GM18867 (cell line): ENCODE results near the gene RTN4R.
"Not testable (repeated sequence)": the region's sequence is repeated elsewhere in the genome, so short reads cannot be mapped to it uniquely, and the experiment has no call there.

Experiments
- ATAC-seq: cut with Tn5 transposase; IDR thresholded peaks from one replicate; pipeline ENCODE4 v1.9.1; 2021; ENCODE audit warnings: mild to moderate bottlenecking, moderate library complexity; ENCODE audit not compliant: unreplicated experiment

The RTN4R gene

DNA sequence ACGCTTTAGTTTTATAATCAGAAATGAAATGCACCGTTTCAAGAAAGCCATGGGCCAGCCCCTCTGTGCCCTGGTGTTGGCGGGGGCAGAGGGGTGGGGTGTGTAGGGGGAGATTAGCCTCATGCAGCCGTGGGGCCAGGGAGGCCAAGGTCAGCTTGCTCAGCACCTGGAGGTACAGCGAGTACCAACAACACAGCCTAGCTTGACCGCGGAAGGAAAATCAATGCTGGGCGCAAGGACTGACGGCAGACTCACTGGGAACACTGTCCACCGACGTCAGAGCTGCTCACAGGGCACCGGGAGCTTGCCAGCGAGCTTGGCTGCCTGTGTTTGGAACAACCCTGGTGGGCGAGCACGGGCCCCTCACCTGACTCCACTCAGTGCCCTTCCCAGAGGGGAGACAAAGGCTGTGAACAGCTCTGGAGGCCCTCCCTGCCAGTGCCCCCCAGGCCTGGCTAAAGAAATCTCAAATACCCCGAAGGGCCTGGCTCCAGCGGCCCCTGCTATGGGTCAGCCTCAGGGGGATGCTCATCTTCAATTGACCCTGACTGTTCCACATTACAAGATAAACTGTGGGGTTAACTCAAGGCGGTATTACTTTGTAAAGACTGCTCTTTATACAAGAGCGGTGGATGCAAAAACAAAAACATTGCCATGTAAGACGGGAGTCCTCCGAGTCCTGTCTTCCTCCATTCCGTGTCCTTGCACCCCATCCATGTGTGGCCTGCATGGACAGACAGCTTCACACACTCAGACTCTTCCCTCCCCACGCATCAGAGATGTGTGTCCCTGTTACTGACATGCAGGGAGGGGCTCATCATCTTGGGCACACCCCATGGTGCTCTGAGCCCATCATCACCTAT lies 21.3 kb upstream of the RTN4R start:
- ATAC-seq = not testable (repeated sequence)

DNA sequence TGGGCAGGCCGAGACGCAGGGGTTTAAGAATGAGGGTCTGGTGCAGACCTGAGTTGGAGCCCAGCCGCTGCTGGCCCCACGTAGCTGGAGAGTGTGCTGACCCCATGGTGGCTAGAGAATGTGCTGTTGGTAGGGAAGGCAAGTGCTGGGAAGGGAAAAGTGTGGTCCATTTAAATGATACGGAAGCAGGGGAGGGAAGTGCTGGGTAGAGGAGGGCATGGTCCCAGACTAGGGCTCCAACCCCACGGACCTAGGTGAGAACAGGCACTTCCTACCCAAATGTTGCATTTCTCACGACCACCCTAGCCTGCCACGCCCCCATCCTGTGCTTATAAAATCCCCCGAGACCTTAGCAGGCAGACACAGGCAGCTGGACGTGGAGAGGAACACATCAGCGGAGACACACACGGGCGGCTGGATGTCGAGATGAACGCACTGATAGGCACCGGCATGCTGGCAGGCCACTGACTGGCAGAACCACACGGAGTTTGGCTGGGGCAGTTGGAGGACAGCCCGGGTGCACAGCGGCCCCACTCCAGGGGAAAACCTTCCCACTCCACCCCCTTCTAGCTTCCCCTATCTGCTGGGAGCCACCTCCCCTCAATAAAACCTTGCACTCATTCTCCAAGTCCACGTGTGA lies 18.8 kb upstream of the RTN4R start:
- ATAC-seq = not testable (repeated sequence)

DNA sequence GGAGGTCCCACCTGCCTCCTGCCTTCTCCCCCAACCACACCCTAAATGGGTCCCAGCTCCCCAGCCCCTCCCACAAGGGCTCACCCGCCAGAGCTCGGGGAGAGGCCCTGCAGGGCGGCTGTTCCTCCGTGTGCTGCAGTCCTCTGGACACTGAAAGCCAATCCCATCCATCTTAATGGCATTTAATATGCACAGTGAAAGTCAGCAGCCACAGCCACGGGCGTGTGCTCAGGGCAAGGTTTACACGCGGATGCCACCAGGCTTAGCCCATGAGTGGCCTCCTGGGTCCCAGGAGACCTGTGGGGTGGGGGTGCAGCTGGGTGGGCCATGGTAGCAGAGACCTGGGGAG lies 18.2 kb upstream of the RTN4R start:
- ATAC-seq = not testable (repeated sequence)

DNA sequence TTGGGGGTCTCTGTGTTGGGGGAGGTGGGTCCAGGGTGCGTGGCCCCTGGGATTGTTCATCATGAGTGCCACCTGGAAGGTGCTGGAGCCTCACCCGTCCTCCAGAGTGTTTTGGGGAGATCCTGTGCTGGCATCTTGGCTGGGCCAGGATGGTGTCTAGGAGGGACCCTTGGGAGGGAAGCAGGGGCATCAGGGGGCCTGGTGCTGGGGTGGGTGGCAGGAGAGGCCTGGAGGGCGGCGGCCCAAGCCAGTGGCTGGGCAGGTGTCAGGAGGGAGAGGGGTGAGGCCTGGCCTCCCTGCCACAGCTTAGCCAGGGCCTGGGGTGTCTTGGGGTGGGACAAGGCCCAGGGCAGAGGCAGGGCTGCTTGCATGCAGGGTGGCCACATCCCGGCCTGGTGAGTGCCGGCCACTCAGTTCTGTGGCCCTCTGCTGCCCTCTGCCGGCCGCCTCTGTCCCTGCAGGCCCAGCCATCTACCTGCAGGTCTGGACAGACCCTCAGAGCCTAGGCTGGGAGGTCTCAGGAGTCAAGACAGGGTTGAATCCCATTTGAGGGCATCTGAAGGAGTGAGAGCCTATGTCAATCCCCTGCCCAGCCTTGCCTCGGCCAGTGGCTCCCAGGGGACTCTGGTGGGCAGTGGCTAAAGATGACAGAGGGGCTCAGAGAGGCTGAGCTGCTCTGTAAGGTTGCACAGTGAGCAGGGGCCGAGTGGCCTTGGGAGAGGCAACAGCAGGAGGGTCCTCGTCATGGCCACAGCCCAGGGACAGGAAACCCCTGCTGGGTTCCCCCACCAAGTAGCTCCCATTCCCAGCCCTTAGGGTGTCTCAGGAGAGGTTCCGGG lies 17.6 kb upstream of the RTN4R start:
- ATAC-seq = not testable (repeated sequence)

DNA sequence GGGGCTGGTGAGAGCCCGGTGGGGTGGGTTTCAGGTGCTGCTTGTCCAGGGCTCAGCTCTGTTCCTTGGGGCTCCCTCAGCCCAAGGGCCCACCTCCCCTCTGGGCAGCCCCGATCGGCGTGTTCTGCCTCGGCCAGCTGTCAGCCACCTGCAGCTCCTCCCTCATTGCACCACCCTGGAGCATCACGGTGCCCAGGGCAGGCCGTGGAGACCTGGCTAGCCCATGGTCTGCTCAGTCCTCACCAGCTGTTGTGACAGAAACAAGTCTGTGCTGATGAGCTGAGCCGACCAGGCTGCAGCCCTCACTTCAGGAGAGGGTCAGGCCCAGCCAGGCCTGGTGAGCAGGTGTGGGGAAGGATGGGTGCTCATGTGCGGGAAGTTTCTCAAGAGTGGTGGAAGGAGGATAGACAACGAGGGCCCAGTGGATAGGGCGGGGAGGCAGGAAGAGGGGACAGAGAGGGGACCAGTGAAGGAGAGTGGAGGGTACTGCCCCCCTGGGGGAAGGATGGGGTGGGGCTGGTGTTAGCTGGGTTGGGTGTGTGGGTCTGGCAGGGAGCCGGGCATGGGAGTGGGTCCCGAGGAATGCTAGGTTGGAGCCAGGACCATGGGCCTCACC lies 16.5 kb upstream of the RTN4R start:
- no peak for ATAC-seq

DNA sequence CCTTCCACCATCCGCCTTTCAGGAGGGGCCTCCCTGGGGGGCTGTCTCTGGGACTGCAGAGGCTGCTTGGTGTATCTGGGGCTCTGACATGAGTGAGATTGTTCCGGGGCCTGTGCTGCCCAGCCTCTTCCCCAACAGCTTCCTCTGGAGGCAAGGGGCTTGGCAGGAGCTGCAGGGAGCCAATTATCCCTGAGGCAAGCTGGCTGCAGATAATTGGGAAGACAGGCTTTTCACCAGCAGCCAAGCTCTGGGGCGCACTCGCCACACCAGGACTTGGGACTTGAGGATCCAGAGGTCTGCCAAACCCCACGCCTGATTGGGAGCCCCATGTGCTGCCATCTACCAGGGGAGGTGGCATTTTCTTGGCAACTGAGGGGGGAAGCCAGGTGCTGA lies 15.6 kb upstream of the RTN4R start:
- ATAC-seq = no peak

DNA sequence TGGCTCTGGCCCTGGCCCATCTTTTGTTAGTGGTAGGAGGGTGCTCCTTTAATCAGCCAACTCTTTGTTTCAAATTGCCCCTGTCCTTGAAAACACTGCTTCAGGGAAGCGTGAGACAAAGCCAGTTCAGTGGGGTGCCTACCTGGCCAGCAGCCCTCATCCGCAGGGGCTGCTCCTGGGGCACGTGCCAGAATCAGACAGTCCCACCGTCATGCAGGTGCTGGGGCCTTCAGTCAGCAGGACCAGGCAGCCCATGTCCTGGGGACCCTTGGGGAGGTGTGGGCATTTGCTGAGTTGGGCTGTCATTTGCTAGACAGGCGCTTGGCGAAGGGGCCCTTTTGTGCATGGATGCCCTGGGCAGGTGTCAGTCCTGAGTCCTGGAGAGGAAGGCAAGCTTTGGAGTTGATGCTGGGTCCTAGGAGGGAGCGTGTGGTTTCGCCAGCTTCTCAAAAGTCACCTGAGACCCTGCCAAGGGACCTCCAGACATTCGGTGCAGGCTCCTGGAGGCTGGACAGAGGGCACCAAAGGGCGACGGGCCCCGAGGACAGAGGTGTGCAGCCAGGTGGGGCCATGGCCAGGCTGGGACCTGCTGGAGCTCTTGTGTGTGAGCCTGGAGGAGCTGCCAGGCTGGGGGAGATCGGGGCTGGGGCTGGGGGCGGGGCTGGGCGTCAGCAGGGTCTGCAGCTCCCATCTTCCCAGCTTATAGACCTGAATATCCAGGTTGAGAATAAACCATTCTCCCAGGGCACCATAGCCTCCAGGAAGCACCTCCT lies 15.0 kb upstream of the RTN4R start:
- no peak for ATAC-seq

DNA sequence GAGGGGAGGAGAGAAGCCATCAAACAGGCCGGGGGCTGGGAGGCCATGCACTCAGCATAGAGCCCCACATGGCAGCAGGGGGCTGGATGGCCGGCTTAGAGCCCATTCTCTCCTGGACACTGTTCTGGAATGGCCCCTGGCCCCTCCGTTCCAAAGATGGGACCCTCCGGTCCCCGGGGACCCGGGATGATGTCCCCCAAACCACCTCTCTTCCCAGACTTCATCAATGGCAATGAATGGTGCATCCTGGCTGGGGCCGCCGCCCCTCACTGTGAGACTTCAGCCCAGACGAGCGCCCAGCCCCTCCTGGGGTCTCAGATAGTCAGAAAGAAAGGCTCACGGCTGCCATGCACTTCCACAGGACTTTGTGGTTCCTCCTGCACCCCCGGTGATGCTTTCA lies 13.8 kb upstream of the RTN4R start:
- no peak for ATAC-seq

DNA sequence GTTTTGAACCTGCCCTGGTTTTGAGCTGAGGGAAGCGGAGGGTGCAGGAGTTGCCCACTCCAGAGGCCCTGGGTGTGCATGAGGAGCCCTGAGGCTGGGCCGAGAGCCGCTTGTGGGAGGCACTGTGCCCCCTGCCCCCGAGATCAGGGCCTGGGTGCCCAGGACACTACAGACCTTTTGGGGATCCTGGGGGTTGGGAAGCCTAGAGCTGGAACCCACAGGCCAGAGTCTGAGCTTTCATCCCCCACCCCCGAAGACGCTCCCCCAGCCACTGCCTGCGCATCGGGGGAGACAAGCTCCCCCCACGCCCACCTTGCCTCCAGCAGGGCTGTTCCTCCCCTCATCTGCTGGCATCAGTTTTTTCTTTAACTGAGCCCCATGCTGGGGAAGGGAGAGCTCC lies 13.4 kb upstream of the RTN4R start:
- ATAC-seq = not testable (repeated sequence)

DNA sequence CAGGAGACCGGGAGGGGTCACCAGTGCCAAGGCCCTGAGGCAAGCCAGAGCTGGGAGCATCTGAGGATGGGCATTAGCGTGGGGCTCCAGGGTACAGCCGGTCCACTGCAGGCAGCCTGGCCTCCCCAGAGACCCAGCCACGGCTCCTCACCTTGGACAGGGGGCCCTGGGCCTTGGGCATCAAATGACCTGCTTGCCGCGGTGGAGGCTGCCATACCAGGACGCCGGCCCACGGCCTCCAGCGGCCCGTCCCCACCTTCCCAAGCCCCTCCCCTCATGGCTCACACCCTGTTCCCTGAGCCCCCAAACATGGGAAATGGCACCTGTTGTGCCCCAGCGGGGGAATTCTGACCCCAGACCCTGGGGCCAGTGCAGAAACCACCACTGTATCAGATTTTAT lies 12.7 kb upstream of the RTN4R start:
- ATAC-seq = no peak

DNA sequence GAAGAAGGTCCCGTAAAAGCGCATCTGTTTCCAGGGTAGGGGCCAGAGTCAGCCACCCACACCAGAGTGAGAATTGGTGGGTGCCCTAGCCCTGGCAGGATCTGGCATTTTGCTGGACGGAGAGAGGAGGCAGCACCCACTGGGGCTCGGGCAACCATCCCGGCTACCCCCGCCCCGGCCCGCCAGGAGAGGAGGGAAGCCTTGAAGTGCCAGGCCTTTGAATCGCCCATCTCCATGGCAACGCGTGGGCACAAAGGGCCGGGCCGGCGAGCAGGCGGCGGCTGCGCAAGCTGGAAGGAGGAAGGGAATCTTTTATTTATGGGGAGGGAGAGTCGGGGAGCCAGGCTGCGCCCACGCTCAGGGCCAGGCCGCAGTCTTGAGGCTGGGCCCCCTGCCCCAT lies 12.0 kb upstream of the RTN4R start:
- ATAC-seq = not testable (repeated sequence)

DNA sequence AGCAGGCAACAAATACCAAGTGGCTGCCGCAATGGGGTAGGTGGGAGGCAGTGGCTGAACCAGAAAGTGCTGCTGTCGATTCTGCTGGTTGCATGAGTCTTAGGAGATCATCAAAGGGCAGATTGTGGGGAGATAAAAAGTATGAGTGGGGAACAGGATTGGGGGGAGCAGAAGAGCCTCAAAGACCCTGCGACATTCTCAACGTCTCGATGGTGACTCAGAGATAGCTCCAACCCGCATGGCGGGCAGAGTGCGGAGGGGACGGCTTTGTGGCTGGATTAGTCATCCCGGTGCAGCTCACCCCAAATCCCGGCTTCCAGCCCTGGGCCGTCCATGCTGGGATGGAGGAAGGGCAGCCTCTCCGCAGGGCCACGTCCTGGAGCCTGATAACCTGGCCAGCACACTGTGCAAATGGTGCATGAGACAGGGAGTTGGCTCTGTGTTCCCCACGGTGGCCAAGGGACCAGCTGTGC lies 11.6 kb upstream of the RTN4R start:
- ATAC-seq = no peak

DNA sequence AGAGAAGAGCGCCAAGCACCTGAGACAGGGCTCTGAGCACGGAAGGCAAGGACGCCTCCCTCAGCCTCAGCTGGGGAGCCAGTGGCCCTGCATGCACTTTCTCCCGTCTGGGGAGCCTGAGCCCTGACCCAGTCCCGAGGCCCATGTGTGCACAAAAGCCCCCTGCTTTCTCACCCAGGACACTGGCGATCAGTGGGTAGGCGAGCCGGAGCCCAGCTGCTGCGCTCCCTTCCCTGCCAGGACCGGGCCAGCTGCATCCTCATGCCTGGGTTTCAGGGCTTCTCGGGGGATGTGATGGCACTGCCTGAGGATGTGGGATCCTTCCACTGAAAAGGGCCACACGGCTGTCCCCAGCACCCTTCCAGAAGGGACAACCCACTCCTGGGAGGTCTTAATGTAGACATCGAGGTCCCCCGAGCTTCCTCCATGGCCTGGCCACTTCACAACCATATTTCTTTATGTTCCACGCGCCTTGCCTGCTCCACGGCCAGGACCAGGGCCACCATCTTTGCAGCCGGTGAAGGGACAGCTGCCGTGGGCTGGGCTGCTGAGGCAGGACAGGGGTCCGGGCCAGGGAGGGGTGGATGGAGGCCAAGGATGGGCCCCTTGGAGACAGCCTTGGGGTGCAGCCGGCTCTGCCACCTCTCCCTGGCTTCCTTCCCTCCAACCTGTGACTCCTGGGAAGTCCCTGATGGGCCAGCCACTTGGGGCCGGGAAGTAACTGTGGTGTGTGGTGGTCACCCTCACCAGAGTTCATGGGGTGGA lies 10.8 kb upstream of the RTN4R start:
- not testable (repeated sequence) for ATAC-seq

DNA sequence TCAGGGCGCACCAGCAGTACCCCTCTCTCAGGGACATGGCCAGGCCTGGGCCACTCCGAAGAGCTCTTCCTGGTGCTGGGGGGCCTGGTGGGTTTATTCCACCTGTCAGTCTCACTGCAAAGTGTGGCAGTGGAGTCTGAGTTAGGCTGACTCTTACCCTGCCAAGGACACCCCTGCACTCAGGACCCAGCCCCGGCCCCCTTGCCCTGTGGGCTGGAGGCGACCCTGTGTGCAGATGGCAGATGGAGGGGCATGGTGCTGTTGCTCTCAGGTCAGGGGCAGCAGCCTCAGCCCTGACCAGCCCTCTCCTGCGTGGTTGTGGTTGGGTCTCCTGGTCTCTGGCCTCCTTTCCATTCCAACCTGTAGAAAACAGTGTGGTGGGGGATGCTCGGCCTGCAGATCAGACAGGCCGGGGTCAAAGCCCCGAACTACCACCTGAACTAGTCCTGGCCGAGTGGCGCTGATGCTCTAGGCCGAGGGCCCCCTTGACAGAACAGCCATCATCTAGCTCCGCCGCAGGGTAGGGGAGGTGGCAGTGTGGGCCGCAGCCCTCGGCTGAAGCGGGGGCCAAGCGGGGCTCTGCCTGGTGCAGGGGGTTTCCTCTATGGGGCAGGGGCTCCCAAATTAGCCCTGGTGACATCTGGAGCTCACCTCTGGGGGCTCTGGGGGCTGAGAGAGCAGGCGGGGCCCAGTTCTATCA lies 10.0 kb upstream of the RTN4R start:
- ATAC-seq = not testable (repeated sequence)

DNA sequence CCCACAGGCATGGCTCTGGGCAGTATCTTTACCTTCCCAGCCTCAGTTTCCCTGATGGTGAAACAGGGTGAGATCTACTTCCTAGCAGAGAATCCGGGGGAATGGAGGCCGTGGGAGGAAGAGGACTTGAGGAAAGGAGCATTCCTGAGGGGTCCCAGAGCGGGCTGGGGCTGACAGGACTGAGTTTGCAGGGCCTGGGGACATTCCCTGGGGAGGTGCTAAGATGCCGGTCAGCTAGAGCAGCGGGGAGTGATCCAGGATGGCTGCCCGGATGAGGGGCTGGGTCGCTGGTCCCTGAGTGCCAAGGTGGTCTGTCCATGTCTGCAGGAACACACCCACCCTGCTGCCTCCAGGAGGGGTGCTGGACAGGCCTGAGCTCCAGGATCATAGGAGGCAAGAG lies 8.3 kb upstream of the RTN4R start:
- ATAC-seq = no peak

DNA sequence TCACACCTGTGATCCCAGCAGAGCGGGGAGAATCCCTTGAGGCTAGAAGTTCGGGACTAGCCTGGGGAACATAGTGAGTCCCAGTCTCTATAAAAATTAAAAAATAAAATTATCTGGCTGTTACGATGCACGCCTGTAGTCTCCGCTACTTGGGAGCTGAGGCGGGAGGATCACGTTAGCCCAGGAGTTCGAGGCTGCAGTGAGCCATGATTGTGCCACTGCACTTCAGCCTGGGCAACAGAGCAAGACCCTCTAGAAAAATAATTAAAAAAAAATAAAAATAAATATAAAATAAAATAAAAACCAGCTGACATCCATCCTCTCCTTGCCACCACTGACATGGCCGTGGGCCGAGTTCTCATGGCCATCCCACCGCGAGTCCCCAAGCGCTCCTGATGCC lies 7.7 kb upstream of the RTN4R start:
- ATAC-seq = no peak

DNA sequence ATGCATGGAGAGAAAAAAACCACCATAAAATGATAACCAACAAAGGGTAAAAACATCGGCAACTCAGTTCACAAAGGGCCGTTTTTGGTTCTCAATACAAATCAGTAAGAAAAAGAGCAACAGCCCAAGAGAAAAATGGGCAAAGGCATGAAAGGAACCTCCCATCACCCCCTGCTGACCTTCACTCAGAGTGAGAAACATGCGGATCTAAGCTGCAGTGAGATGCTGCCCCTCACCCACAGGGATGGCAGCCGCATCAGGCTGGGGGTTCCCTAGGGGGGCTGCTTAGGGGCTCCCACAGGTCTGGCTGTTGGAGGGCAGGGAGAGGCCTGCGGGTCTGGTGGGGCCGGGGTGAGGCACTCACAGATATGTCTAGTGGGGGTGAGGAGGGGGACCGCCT lies 7.2 kb upstream of the RTN4R start:
- ATAC-seq = not testable (repeated sequence)

DNA sequence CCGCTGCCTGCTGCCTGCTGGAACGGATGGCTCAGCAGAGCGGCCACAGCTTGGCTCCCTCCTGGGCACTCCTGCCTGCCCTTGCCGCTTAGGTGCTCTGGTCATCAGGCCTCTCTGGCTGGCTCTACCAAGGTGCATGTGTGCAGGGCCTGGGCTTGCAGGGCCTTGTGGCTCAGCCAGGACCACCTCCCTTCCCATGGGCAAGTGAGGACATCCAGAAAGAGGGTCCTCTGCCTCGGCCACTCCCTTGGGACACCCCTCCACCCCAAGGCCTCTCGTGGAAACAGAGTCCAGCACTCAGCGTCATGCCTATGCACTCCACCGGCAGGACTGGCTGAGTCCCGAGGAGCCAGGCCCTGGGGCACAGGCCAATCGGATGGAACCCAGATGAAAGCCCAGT lies 6.3 kb upstream of the RTN4R start:
- ATAC-seq = not testable (repeated sequence)

DNA sequence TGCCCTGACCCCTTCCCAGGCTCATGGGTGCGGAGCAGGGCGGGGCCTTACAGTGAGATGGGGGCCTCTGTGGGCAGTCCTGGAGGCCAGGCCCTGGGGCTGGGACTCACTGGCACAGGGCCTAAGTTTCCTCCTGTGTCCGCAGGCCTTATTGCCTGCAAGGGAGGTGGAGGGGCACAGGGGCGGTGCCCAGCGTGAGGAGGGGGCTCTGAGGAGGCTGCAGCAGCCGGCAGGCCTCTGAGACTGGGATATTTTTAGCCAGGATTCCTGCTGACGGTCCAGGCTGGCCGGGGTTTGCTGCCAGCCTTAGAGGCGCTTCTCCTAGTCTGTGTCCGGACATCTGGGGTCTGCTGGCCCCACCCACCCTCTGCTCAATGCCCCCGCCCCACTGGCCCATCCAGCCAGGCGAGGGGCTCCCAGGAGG lies 5.7 kb upstream of the RTN4R start:
- ATAC-seq = no peak
